Muscle of arm (tissue), 12 donors: ENCODE data around the gene CDH5. TPM values are rescaled to one million over a fixed set of nuclear protein-coding genes. Genes with fewer than 3 reads are reported as not detected.

Source experiments
- DNase-seq: peaks from one replicate; pipeline ENCODE4 v3.0.0-alpha.2; 2013
- polyA plus RNA-seq, 12 donors: library from polyadenylated mRNA; unstranded; fragments of 120-200 nt; gene quantifications; one replicate each; pipeline ENCODE4 v1.2.1, GENCODE V29; 2013; ENCODE audit not compliant: insufficient read length in 12 of 12

CDH5 gene
- polyA plus RNA-seq, 12 donors = 77.8 to 91.5 (median 84.1) TPM; not detected in 1

GRCh38 chr16:66408163-66409048 is 41.9 kb downstream of the CDH5 start:
- DNase-seq = no peak

GRCh38 chr16:66409156-66409555 is 42.7 kb downstream of the CDH5 start:
- no peak for DNase-seq

GRCh38 chr16:66412182-66412581 is 45.7 kb downstream of the CDH5 start:
- DNase-seq = no peak

GRCh38 chr16:66414891-66415290 is 48.4 kb downstream of the CDH5 start:
- no peak for DNase-seq

GRCh38 chr16:66416136-66416535 is 49.6 kb downstream of the CDH5 start:
- DNase-seq = no peak

- no peak for DNase-seq
Measured at GRCh38 chr16:66416939-66417700, 50.6 kb downstream of the CDH5 start.

GRCh38 chr16:66418165-66418962 is 51.9 kb downstream of the CDH5 start:
- DNase-seq = no peak

GRCh38 chr16:66419527-66419926 is 53.0 kb downstream of the CDH5 start:
- DNase-seq = no peak

GRCh38 chr16:66420396-66420795 is 53.9 kb downstream of the CDH5 start:
- no peak for DNase-seq

GRCh38 chr16:66421891-66422290 is 55.4 kb downstream of the CDH5 start:
- no peak for DNase-seq

- DNase-seq = no peak
Measured at GRCh38 chr16:66422366-66422765, 55.9 kb downstream of the CDH5 start.

GRCh38 chr16:66423177-66423576 is 56.7 kb downstream of the CDH5 start:
- DNase-seq = no peak

- DNase-seq = no peak
Measured at GRCh38 chr16:66425651-66426050, 59.2 kb downstream of the CDH5 start.

GRCh38 chr16:66426112-66427035 is 59.9 kb downstream of the CDH5 start:
- no peak for DNase-seq

GRCh38 chr16:66427036-66427860 is 60.8 kb downstream of the CDH5 start, which contains the start of gene BEAN1:
Gene BEAN1, plus strand, starts transcription at chr16:66427295. Its CDS starts 10,382 bp downstream, at chr16:66437677.
- DNase-seq = no peak

- DNase-seq = no peak
Measured at GRCh38 chr16:66427871-66428681, 61.6 kb downstream of the CDH5 start.

- DNase-seq = no peak
Measured at GRCh38 chr16:66428682-66429251, 62.3 kb downstream of the CDH5 start.

GRCh38 chr16:66429290-66429962 is 62.9 kb downstream of the CDH5 start:
- no peak for DNase-seq
